GM13977 (cell line): Measurements from ENCODE around the gene PRPS1L1.

Experiments used
- DNase-seq: peaks from one replicate; pipeline ENCODE4 v3.0.0; 2012; ENCODE audit warnings: low spot score
- in situ Hi-C: fragments of 300-500 bp; cut with MboI; formaldehyde crosslinking; loops from one replicate; pipeline ENCODE4 v1.12.0; 2022; ENCODE audit warnings: low sequenced_read_pairs, low pct_unique_long_range_greater_than_20kb, mixed read lengths, inconsistent platforms; ENCODE audit not compliant: unreplicated experiment
- TF ChIP-seq, protein P1 (sequence below): IDR thresholded peaks from 2 replicates; pipeline ENCODE4 v1.5.1; 2012; ENCODE audit warnings: mild to moderate bottlenecking, control low read depth; ENCODE audit not compliant: insufficient read depth; ENCODE audit errors: extremely low read depth, missing control alignments

PRPS1L1 gene

DNA sequence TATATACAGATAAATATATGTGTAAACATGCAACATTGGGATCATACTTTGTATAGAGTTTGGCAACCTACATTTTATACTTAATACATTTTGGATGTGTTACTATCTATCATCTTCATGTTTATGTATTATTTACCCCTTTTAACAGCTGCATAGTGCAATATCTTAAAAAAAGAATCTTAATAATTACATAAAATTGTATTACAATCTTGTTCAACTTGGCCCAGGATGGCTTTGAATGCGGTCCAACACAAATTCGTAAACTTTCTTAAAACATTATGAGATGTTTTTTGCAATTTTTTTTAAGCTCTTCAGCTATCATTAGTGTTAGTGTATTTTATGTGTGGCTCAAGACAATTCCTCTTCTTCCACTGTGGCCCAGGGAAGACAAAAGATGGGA, 26.3 kb upstream of the PRPS1L1 start:
- in situ Hi-C loops = loop anchor here (25.0 kb wide), 1 partner anchor 258 kb away; no protein-coding TSS in a partner anchor
- DNase-seq = no peak
- TF ChIP-seq, protein P1, sequence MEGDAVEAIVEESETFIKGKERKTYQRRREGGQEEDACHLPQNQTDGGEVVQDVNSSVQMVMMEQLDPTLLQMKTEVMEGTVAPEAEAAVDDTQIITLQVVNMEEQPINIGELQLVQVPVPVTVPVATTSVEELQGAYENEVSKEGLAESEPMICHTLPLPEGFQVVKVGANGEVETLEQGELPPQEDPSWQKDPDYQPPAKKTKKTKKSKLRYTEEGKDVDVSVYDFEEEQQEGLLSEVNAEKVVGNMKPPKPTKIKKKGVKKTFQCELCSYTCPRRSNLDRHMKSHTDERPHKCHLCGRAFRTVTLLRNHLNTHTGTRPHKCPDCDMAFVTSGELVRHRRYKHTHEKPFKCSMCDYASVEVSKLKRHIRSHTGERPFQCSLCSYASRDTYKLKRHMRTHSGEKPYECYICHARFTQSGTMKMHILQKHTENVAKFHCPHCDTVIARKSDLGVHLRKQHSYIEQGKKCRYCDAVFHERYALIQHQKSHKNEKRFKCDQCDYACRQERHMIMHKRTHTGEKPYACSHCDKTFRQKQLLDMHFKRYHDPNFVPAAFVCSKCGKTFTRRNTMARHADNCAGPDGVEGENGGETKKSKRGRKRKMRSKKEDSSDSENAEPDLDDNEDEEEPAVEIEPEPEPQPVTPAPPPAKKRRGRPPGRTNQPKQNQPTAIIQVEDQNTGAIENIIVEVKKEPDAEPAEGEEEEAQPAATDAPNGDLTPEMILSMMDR = no peak

DNA sequence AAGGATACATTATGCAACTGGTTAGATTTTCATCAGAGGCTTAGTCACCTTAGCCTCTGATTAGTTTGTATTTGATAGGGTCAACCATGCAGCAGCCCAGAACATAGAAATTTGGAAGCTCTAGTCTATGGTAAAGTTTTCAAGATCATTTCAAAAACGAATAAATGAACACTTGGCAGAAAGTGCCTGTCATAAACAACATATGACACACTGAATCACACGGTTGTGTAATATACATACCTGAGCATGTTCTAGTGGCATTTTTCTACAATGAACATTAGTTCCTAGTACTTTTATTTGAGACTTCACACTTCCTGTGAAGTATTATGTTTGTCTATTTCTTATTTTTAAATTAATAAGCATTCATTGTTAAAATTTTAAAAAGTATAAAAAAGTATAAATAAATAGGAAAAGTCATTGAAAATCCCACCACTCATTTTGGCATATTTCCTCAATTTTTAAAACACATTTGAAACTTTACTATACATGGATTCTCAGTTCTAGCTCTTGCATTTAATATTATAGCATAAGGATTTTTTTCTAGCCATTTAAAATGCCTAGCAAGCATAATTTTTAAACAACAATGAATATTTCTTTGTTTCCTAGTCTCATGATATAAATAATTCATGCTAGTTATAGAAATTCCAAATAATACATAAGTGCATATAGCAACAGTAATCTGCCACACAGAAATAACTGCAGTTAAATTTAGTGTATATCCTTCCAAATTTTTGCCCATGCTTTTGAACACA, 25.7 kb upstream of the PRPS1L1 start:
- in situ Hi-C loops = loop anchor here (25.0 kb wide), 1 partner anchor 259 kb away; no protein-coding TSS in a partner anchor
- TF ChIP-seq, protein P1 = no peak
- no peak for DNase-seq

DNA sequence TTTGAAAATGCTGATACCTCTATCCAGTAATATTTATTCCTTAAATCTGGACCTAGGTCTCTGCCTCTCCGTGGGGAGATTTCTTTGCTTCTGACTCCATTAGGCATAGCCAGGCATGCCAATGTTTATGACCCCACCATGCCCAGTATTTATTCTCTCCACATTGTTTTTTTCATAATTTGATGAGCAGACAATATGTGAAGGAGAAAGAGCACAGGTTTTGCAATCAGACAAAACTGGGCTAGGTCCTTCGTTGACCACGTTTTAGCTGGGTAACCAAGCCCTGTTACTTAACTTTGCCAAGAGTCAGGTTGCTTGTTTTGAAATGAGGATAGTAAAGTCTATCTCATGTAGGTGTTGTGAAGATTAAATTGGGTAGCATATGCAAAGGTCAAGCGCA, 21.6 kb upstream of the PRPS1L1 start:
- TF ChIP-seq, protein P1 = no peak
- DNase-seq = no peak
- in situ Hi-C loops = no loop called here

DNA sequence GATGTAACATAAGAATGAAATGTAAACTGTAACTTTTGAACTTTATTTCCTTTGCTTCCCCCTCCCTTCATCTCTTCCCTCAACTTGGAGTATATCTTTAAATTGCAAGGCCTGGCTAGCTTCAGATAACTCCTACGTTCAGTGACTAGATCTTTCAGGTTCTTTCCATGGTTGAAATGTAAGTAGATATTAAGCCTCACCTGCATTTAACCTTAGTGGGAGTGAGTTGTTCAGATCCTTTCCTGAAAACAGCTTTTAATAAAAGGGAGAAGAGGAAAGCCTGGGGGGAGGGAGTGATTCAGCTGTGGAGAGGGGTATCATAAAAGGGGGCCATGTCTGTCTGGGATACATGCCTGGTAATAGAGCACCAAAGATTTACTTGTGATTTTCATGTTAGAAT, 19.0 kb upstream of the PRPS1L1 start:
- no peak for DNase-seq
- in situ Hi-C loops = no loop called here
- TF ChIP-seq, protein P1 = no peak

DNA sequence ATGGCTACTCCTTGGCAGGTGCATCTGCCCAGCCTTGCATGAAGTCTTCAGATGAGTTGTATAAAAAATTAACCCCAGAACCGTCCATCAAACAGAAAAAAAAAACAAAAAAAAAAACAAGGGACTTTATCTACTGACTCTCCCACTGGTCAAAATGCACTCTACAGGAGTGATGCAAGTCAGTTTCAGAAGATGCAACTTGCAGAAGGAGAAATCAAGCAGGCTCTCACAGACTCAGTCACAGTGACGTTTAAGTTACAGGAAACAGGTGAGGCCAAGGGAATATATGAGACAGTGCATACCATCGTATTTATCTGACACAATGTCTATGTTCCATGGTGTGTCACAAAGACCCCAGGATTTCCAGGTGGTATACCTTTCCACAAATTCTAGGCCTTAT, 17.5 kb upstream of the PRPS1L1 start:
- no peak for DNase-seq
- in situ Hi-C loops = no loop called here
- TF ChIP-seq, protein P1 = no peak

DNA sequence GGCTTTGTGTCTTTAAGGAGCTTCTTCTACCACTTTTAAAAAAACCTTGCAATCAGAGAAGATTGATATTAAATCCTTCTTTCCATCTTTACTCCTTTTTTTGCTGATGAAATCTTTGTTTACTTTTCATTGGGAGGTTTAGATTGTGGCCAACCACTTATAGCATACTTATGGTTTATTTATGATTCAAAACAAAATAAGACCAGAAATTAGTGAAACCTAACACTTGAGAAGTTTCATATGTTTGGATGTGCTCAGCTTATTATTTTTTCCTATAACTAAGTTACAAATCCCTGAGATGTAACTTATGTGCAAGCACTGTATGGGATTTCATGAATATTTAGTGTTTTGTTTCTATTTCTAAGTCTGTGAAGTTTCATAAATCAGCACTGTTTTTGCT, 13.5 kb upstream of the PRPS1L1 start:
- in situ Hi-C loops = no loop called here
- DNase-seq = no peak
- TF ChIP-seq, protein P1 = no peak
